GM23338 (cell line): ENCODE measurements around the gene RTN4RL2. TPM values are rescaled to one million over a fixed set of nuclear protein-coding genes. Genes with fewer than 3 reads are reported as not detected.

Experiments used
- ATAC-seq: fragments of 200-7000 bp; cut with Tn5 transposase; 3 replicates; pipeline ENCODE4 v1.9.1; 2020
- DNase-seq: peaks from one replicate; pipeline ENCODE4 v3.0.0-alpha.2; 2015; ENCODE audit warnings: low spot score
- H2AFZ ChIP-seq: fragments of 200-600 bp; sonication (generic); 2 replicates; pipeline ENCODE4 v1.8.0; 2016; ENCODE audit warnings: antibody characterized with exemption, mild to moderate bottlenecking, moderate library complexity
- H3F3A ChIP-seq: fragments of 200-600 bp; sonication (generic); replicated peaks from 2 replicates; pipeline ENCODE4 v1.8.0; 2017; ENCODE audit warnings: antibody characterized with exemption, mixed run types, low read depth
- H3K27ac ChIP-seq: fragments of 200-600 bp; sonication (generic); 2 replicates; pipeline ENCODE4 v1.6.1; 2016; ENCODE audit warnings: low read depth
- H3K27me3 ChIP-seq: fragments of 200-600 bp; sonication (generic); 2 replicates; pipeline ENCODE4 v1.8.0; 2016; ENCODE audit warnings: mild to moderate bottlenecking, mixed run types, moderate library complexity; ENCODE audit not compliant: insufficient read depth
- H3K36me3 ChIP-seq: fragments of 200-600 bp; sonication (generic); 2 replicates; pipeline ENCODE4 v1.8.0; 2016; ENCODE audit warnings: mild to moderate bottlenecking; ENCODE audit not compliant: insufficient read depth
- H3K4me1 ChIP-seq: fragments of 200-600 bp; sonication (generic); 2 replicates; pipeline ENCODE4 v1.8.0; 2016; ENCODE audit warnings: mild to moderate bottlenecking, moderate library complexity; ENCODE audit not compliant: insufficient read depth
- H3K4me2 ChIP-seq: fragments of 200-600 bp; sonication (generic); 2 replicates; pipeline ENCODE4 v1.7.1; 2017; ENCODE audit warnings: mixed run types
- H3K4me3 ChIP-seq: fragments of 200-600 bp; sonication (generic); 2 replicates; pipeline ENCODE4 v1.6.1; 2016; ENCODE audit warnings: mixed run types
- H3K79me2 ChIP-seq: fragments of 200-600 bp; sonication (generic); replicated peaks from 2 replicates; pipeline ENCODE4 v1.8.0; 2017; ENCODE audit warnings: mild to moderate bottlenecking; ENCODE audit not compliant: insufficient read depth
- H3K9me2 ChIP-seq: fragments of 200-600 bp; sonication (generic); 2 replicates; pipeline ENCODE4 v1.8.0; 2017; ENCODE audit not compliant: insufficient read depth
- H4K20me1 ChIP-seq: fragments of 200-600 bp; sonication (generic); replicated peaks from 2 replicates; pipeline ENCODE4 v1.8.0; 2017; ENCODE audit warnings: mild to moderate bottlenecking; ENCODE audit not compliant: insufficient read depth
- H3K27ac Mint-ChIP-seq: 2 replicates; pipeline ENCODE4 v1.8.0; 2020; ENCODE audit warnings: inconsistent platforms, mild to moderate bottlenecking, moderate library complexity, mixed read lengths
- H3K27me3 Mint-ChIP-seq: 3 replicates; pipeline ENCODE4 v1.8.0; 2022; ENCODE audit warnings: low read depth, mild to moderate bottlenecking, moderate library complexity, mixed read lengths, inconsistent platforms; ENCODE audit not compliant: insufficient read depth, poor library complexity
- H3K36me3 Mint-ChIP-seq: 3 replicates; pipeline ENCODE4 v1.8.0; 2021; ENCODE audit warnings: low read depth, mild to moderate bottlenecking, inconsistent platforms, moderate library complexity, mixed read lengths
- H3K4me1 Mint-ChIP-seq: 3 replicates; pipeline ENCODE4 v1.8.0; 2020; ENCODE audit warnings: mild to moderate bottlenecking, inconsistent platforms, mixed read lengths
- H3K4me3 Mint-ChIP-seq: 3 replicates; pipeline ENCODE4 v1.8.0; 2021; ENCODE audit warnings: moderate library complexity, mild to moderate bottlenecking, inconsistent platforms, mixed read lengths
- H3K9me3 Mint-ChIP-seq: 3 replicates; pipeline ENCODE4 v1.8.0; 2020; ENCODE audit warnings: moderate library complexity, mild to moderate bottlenecking, inconsistent platforms, mixed read lengths
- CREB1 ChIP-seq: fragments of 250-450 bp; sonication (Bioruptor Pico); IDR thresholded peaks from 2 replicates; pipeline ENCODE4 v1.5.0; 2020; ENCODE audit warnings: low read depth, mild to moderate bottlenecking, moderate library complexity
- EZH2 ChIP-seq: fragments of 200-600 bp; sonication (generic); IDR thresholded peaks from one replicate; pipeline ENCODE4 v1.8.0; 2017; ENCODE audit warnings: antibody characterized with exemption, mild to moderate bottlenecking, low read depth; ENCODE audit not compliant: unreplicated experiment
- EZH2phosphoT487 ChIP-seq: fragments of 200-600 bp; sonication (generic); IDR thresholded peaks from one replicate; pipeline ENCODE4 v1.8.1; 2018; ENCODE audit warnings: antibody characterized with exemption; ENCODE audit not compliant: unreplicated experiment
- JUNB ChIP-seq: IDR thresholded peaks from one replicate; pipeline ENCODE4 v1.6.1; 2016; ENCODE audit warnings: antibody characterized with exemption; ENCODE audit not compliant: unreplicated experiment
- NANOG ChIP-seq: IDR thresholded peaks from 2 replicates; pipeline ENCODE4 v1.6.1; 2016; ENCODE audit warnings: antibody characterized with exemption, borderline replicate concordance
- REST ChIP-seq: IDR thresholded peaks from one replicate; pipeline ENCODE4 v1.6.1; 2018; ENCODE audit warnings: antibody characterized with exemption; ENCODE audit not compliant: unreplicated experiment
- STAT1 ChIP-seq: IDR thresholded peaks from one replicate; pipeline ENCODE4 v1.6.1; 2016; ENCODE audit warnings: antibody characterized with exemption; ENCODE audit not compliant: unreplicated experiment
- ZNF114 ChIP-seq: fragments of 250-450 bp; sonication (Bioruptor Pico); IDR thresholded peaks from 2 replicates; pipeline ENCODE4 v1.5.0; 2020; ENCODE audit warnings: mild to moderate bottlenecking, moderate library complexity
- ZNF331 ChIP-seq: fragments of 250-450 bp; sonication (Bioruptor Pico); IDR thresholded peaks from 2 replicates; pipeline ENCODE4 v1.5.0; 2020; ENCODE audit warnings: low read depth, mild to moderate bottlenecking, moderate library complexity
- polyA plus RNA-seq: library from polyadenylated mRNA; unstranded; fragments of >200 nt; fragmentation: Nextera tagmentation; extraction: Ambion mirVana; gene quantifications from 2 replicates; pipeline ENCODE4 v1.2.1, GENCODE V29; 2016
- total RNA-seq: library from RNA; depleted of rRNA; stranded (reverse); fragments of >200 nt; shearing (Covaris generic); gene quantifications from 2 replicates; pipeline ENCODE4 v1.2.3, GENCODE V29; 2014
- TF ChIP-seq, protein P1 (sequence below): IDR thresholded peaks from 2 replicates; pipeline ENCODE4 v1.6.1; 2016; ENCODE audit warnings: antibody characterized with exemption
- TF ChIP-seq, protein P2 (sequence below), 2 experiments: fragments of 200-600 bp in 1 of 2; sonication (generic) in 1 of 2; conservative IDR thresholded peaks; 2 replicates each; pipeline versions ENCODE4 v1.5.1 to v1.6.1; 2016 to 2017; ENCODE audit warnings: antibody characterized with exemption in 2 of 2, low read depth in 2 of 2, mild to moderate bottlenecking in 2 of 2, moderate library complexity in 1 of 2
- TF ChIP-seq, protein P3 (sequence below): fragments of 250-450 bp; sonication (Bioruptor Pico); IDR thresholded peaks from 2 replicates; pipeline ENCODE4 v1.5.0; 2020; ENCODE audit warnings: mild to moderate bottlenecking, moderate library complexity

The RTN4RL2 gene
- total and polyA plus RNA-seq, 2 experiments from 2014 or later = 13.9 to 15.9 TPM

DNA sequence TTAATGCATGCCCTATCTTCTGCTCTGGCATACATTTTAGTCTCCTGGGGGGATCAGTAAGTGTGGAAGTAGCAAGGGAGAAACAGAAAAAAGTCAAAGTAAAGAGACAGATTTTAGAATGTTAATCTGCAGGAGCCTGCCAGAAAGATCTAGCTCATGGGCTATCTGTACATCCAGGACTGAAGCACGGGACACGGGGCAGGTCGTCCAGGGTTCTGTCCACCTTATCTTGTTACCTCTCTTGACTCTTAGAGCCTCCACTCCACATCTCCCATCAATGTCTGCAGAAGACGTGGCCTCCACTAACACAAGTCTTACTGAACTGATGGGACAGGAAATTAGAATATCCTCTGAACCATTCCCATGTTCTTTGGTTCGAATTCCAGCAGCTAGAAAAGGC is 31.7 kb upstream of the RTN4RL2 start:
- Histone ChIP-seq H3K36me3 (no peaks in the 10 kb centered on the region; the same call in 1 of the 2 replicates), H4K20me1 (no peaks in the 10 kb centered on the region), H3K4me2 (no peak overlapping the region), H3K4me3 (no peak overlapping the region), H3K27ac (no peak overlapping the region), H3K79me2 (0 out of 2 replicates have a peak, but pooled peaks cover 5% of the 10 kb centered on the region), H3K9me2 (no peaks in the 10 kb centered on the region), H3K4me1 (peaks cover 15% of the 10 kb centered on the region), H3F3A (no peaks in the 10 kb centered on the region; the same call in 1 of the 2 replicates), H3K27me3 (peaks cover 13% of the 10 kb centered on the region; the same call in 1 of the 2 replicates), H2AFZ (no peak overlapping the region)
- peaks cover 21% of the 10 kb centered on the region for H3K4me1 Mint-ChIP-seq
- ATAC-seq = no peak
- H3K27ac Mint-ChIP-seq = no peak overlapping the region
- H3K27me3 Mint-ChIP-seq = peaks cover 21% of the 10 kb centered on the region
- no peak overlapping the region for H3K4me3 Mint-ChIP-seq
- TF ChIP-seq CREB1 (CRISPR knock-in tag) = no peak
- no peak for TF ChIP-seq STAT1
- TF ChIP-seq NANOG = no peak
- TF ChIP-seq EZH2 = no peak
- TF ChIP-seq ZNF114 (CRISPR knock-in tag) = no peak
- TF ChIP-seq, protein P1, sequence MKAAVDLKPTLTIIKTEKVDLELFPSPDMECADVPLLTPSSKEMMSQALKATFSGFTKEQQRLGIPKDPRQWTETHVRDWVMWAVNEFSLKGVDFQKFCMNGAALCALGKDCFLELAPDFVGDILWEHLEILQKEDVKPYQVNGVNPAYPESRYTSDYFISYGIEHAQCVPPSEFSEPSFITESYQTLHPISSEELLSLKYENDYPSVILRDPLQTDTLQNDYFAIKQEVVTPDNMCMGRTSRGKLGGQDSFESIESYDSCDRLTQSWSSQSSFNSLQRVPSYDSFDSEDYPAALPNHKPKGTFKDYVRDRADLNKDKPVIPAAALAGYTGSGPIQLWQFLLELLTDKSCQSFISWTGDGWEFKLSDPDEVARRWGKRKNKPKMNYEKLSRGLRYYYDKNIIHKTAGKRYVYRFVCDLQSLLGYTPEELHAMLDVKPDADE = no peak
- no peak for TF ChIP-seq EZH2phosphoT487
- TF ChIP-seq, protein P2, sequence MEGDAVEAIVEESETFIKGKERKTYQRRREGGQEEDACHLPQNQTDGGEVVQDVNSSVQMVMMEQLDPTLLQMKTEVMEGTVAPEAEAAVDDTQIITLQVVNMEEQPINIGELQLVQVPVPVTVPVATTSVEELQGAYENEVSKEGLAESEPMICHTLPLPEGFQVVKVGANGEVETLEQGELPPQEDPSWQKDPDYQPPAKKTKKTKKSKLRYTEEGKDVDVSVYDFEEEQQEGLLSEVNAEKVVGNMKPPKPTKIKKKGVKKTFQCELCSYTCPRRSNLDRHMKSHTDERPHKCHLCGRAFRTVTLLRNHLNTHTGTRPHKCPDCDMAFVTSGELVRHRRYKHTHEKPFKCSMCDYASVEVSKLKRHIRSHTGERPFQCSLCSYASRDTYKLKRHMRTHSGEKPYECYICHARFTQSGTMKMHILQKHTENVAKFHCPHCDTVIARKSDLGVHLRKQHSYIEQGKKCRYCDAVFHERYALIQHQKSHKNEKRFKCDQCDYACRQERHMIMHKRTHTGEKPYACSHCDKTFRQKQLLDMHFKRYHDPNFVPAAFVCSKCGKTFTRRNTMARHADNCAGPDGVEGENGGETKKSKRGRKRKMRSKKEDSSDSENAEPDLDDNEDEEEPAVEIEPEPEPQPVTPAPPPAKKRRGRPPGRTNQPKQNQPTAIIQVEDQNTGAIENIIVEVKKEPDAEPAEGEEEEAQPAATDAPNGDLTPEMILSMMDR (conservative IDR thresholded peaks at IDR 0.05; ENCODE audit: low read depth in 2 of 2) = no peak
- TF ChIP-seq JUNB = no peak
- TF ChIP-seq, protein P3, sequence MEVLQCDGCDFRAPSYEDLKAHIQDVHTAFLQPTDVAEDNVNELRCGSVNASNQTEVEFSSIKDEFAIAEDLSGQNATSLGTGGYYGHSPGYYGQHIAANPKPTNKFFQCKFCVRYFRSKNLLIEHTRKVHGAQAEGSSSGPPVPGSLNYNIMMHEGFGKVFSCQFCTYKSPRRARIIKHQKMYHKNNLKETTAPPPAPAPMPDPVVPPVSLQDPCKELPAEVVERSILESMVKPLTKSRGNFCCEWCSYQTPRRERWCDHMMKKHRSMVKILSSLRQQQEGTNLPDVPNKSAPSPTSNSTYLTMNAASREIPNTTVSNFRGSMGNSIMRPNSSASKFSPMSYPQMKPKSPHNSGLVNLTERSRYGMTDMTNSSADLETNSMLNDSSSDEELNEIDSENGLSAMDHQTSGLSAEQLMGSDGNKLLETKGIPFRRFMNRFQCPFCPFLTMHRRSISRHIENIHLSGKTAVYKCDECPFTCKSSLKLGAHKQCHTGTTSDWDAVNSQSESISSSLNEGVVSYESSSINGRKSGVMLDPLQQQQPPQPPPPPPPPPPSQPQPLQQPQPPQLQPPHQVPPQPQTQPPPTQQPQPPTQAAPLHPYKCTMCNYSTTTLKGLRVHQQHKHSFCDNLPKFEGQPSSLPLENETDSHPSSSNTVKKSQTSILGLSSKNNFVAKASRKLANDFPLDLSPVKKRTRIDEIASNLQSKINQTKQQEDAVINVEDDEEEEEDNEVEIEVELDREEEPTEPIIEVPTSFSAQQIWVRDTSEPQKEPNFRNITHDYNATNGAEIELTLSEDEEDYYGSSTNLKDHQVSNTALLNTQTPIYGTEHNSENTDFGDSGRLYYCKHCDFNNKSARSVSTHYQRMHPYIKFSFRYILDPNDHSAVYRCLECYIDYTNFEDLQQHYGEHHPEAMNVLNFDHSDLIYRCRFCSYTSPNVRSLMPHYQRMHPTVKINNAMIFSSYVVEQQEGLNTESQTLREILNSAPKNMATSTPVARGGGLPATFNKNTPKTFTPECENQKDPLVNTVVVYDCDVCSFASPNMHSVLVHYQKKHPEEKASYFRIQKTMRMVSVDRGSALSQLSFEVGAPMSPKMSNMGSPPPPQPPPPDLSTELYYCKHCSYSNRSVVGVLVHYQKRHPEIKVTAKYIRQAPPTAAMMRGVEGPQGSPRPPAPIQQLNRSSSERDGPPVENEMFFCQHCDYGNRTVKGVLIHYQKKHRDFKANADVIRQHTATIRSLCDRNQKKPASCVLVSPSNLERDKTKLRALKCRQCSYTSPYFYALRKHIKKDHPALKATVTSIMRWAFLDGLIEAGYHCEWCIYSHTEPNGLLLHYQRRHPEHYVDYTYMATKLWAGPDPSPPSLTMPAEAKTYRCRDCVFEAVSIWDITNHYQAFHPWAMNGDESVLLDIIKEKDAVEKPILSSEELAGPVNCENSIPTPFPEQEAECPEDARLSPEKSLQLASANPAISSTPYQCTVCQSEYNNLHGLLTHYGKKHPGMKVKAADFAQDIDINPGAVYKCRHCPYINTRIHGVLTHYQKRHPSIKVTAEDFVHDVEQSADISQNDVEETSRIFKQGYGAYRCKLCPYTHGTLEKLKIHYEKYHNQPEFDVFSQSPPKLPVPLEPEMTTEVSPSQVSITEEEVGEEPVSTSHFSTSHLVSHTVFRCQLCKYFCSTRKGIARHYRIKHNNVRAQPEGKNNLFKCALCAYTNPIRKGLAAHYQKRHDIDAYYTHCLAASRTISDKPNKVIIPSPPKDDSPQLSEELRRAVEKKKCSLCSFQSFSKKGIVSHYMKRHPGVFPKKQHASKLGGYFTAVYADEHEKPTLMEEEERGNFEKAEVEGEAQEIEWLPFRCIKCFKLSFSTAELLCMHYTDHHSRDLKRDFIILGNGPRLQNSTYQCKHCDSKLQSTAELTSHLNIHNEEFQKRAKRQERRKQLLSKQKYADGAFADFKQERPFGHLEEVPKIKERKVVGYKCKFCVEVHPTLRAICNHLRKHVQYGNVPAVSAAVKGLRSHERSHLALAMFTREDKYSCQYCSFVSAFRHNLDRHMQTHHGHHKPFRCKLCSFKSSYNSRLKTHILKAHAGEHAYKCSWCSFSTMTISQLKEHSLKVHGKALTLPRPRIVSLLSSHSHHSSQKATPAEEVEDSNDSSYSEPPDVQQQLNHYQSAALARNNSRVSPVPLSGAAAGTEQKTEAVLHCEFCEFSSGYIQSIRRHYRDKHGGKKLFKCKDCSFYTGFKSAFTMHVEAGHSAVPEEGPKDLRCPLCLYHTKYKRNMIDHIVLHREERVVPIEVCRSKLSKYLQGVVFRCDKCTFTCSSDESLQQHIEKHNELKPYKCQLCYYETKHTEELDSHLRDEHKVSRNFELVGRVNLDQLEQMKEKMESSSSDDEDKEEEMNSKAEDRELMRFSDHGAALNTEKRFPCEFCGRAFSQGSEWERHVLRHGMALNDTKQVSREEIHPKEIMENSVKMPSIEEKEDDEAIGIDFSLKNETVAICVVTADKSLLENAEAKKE (CRISPR knock-in tag) = no peak
- TF ChIP-seq REST = no peak
- TF ChIP-seq ZNF331 (CRISPR knock-in tag) = no peak
- no peak for DNase-seq
- peaks cover 13% of the 10 kb centered on the region; the same call in 2 of the 3 replicates for H3K36me3 Mint-ChIP-seq
- H3K9me3 Mint-ChIP-seq = no peaks in the 10 kb centered on the region
